Activated CD8-positive, alpha-beta memory T cell treated with anti-CD3 and anti-CD28 coated beads, Interleukin-2, amount 50 U/mL, for 24 hours (primary cell): Measurements from ENCODE around the gene TOP3A.

Experiments
- DNase-seq: peaks from one replicate; pipeline ENCODE4 v3.0.0-alpha.2; 2020; ENCODE audit errors: extremely low read depth

TOP3A gene

GRCh38 chr17:18277076-18277475, 37.7 kb downstream of the TOP3A start:
- no peak for DNase-seq

- DNase-seq, result no peak
Measured at GRCh38 chr17:18270046-18270931, 44.5 kb downstream of the TOP3A start.

- no peak for DNase-seq
Measured at GRCh38 chr17:18267927-18268711, 46.7 kb downstream of the TOP3A start.

GRCh38 chr17:18267366-18267765, 47.4 kb downstream of the TOP3A start:
- no peak for DNase-seq

GRCh38 chr17:18263885-18264682, 50.7 kb downstream of the TOP3A start:
- no peak for DNase-seq

GRCh38 chr17:18262641-18263040, 52.2 kb downstream of the TOP3A start:
- DNase-seq, result no peak

GRCh38 chr17:18262111-18262510, 52.7 kb downstream of the TOP3A start:
- no peak for DNase-seq

GRCh38 chr17:18261659-18262058, 53.1 kb downstream of the TOP3A start:
- no peak for DNase-seq

GRCh38 chr17:18261146-18261515, 53.7 kb downstream of the TOP3A start:
- DNase-seq, result no peak

- DNase-seq, result peak; percentile 82
Measured at GRCh38 chr17:18260332-18261145, 54.3 kb downstream of the TOP3A start, which contains the start of gene MIEF2. TSS of gene MIEF2 (plus strand) at chr17:18260662. CDS start at chr17:18262721, 2,059 bp downstream.

GRCh38 chr17:18259621-18260331, 55.0 kb downstream of the TOP3A start:
- no peak for DNase-seq

GRCh38 chr17:18258356-18259038, 56.3 kb downstream of the TOP3A start, which contains the start of gene FLII:
TSS of gene FLII (minus strand) at chr17:18258738. CDS start at chr17:18258690, 48 bp downstream.
- no peak for DNase-seq

- no peak for DNase-seq
Measured at GRCh38 chr17:18257982-18258355, 56.8 kb downstream of the TOP3A start.

- DNase-seq, result no peak
Measured at GRCh38 chr17:18257268-18257981, 57.4 kb downstream of the TOP3A start.

- no peak for DNase-seq
Measured at GRCh38 chr17:18256776-18257175, 58.0 kb downstream of the TOP3A start.

GRCh38 chr17:18256351-18256750, 58.4 kb downstream of the TOP3A start:
- no peak for DNase-seq

- DNase-seq, result no peak
Measured at GRCh38 chr17:18254888-18255649, 59.7 kb downstream of the TOP3A start.
